Gastrocnemius medialis (tissue), 4 donors: ENCODE measurements around the gene NUP214. TPM values are rescaled to one million over a fixed set of nuclear protein-coding genes. Genes with fewer than 3 reads are reported as not detected.
"Not testable (repeated sequence)": the region's sequence is repeated elsewhere in the genome, so short reads cannot be mapped to it uniquely, and the experiment has no call there.

Source experiments
- ATAC-seq, 2 donors: fragments of 150-250 bp; one replicate each; pipeline ENCODE4 v1.9.1; 2016
- DNase-seq, 2 donors: peaks; one replicate each; pipeline ENCODE4 v3.0.0-alpha.2; 2019
- H3K27ac ChIP-seq, 4 donors: fragments of 200-600 bp; sonication (generic); 1 replicate in 1 of 4; 2 replicates in 3 of 4; pipeline ENCODE4 v1.5.1; 2016 to 2018; ENCODE audit warnings: mild to moderate bottlenecking in 2 of 4, moderate library complexity in 1 of 4
- H3K27me3 ChIP-seq, 3 donors: fragments of 200-600 bp; sonication (generic) in 2 of 3; 1 replicate in 1 of 3; 2 replicates in 2 of 3; pipeline versions ENCODE4 v1.5.1 to v1.6.0; 2016 to 2019; ENCODE audit warnings: mild to moderate bottlenecking in 1 of 3, moderate library complexity in 1 of 3
- H3K36me3 ChIP-seq, 2 donors: fragments of 200-600 bp; sonication (generic) in 1 of 2; one replicate each; pipeline ENCODE4 v1.5.1; 2017 to 2018
- H3K4me1 ChIP-seq, 2 donors: fragments of 200-600 bp; sonication (generic) in 1 of 2; one replicate each; pipeline ENCODE4 v1.5.1; 2016 to 2017; ENCODE audit warnings: mild to moderate bottlenecking in 2 of 2
- H3K4me3 ChIP-seq, 4 donors: fragments of 200-600 bp; sonication (generic) in 3 of 4; 1 replicate in 1 of 4; 2 replicates in 3 of 4; pipeline ENCODE4 v1.5.1; 2016 to 2019; ENCODE audit warnings: mild to moderate bottlenecking in 2 of 4
- H3K9me3 ChIP-seq, 3 donors: fragments of 200-600 bp; sonication (generic) in 2 of 3; 1 replicate in 1 of 3; 2 replicates in 2 of 3; pipeline ENCODE4 v1.5.1; 2016 to 2019
- POLR2A ChIP-seq, 2 donors: fragments of 450-650 bp; IDR thresholded peaks; one replicate each; pipeline ENCODE4 v1.6.1; 2017; ENCODE audit warnings: antibody characterized with exemption in 2 of 2, mild to moderate bottlenecking in 2 of 2, moderate library complexity in 2 of 2
- in situ Hi-C, 4 donors: fragments of 200-750 bp; cut with MboI; loops; one replicate each; pipeline versions ENCODE4 v1.15.0 to v1.8.0; 2017; ENCODE audit warnings: low sequenced_read_pairs in 4 of 4
- intact Hi-C: fragments of 100-400 bp; cut with DNase I; formaldehyde crosslinking; loops from one replicate; pipeline ENCODE4 v1.15.1; 2023; ENCODE audit warnings: low total_unique reads
- total RNA-seq, 4 donors: library from RNA; depleted of rRNA; stranded (reverse); fragments of >200 nt; gene quantifications; one replicate each; pipeline versions ENCODE4 v1.1.0 to v1.2.3, GENCODE V29; 2016
- TF ChIP-seq, protein P1 (sequence below), 5 experiments: fragments of 450-650 bp in 3 of 5; fragments of 200-600 bp in 2 of 5; sonication (generic) in 2 of 5; IDR thresholded peaks in 4 of 5; conservative IDR thresholded peaks in 1 of 5; 1 replicate in 4 of 5; 2 replicates in 1 of 5; pipeline ENCODE4 v1.5.1; 2016 to 2019; ENCODE audit warnings: antibody characterized with exemption in 5 of 5, mild to moderate bottlenecking in 3 of 5, moderate library complexity in 3 of 5

Gene NUP214
- total RNA-seq, 4 donors from 2014 or later, result 24.2 to 47.5 (median 29.9) TPM

GRCh38 chr9:131259432-131259898 lies 134.1 kb downstream of the NUP214 start:
- H3K36me3 ChIP-seq, result peaks cover 0 to 19% of the 10 kb centered on the region in 2 donors
- H3K27me3 ChIP-seq, result no peaks in the 10 kb centered on the region
- TF ChIP-seq, protein P1, sequence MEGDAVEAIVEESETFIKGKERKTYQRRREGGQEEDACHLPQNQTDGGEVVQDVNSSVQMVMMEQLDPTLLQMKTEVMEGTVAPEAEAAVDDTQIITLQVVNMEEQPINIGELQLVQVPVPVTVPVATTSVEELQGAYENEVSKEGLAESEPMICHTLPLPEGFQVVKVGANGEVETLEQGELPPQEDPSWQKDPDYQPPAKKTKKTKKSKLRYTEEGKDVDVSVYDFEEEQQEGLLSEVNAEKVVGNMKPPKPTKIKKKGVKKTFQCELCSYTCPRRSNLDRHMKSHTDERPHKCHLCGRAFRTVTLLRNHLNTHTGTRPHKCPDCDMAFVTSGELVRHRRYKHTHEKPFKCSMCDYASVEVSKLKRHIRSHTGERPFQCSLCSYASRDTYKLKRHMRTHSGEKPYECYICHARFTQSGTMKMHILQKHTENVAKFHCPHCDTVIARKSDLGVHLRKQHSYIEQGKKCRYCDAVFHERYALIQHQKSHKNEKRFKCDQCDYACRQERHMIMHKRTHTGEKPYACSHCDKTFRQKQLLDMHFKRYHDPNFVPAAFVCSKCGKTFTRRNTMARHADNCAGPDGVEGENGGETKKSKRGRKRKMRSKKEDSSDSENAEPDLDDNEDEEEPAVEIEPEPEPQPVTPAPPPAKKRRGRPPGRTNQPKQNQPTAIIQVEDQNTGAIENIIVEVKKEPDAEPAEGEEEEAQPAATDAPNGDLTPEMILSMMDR (IDR thresholded peaks at IDR 0.05 in 4 of 5, conservative IDR thresholded peaks at IDR 0.05 in 1 of 5), result no peak
- no peak for TF ChIP-seq POLR2A (IDR thresholded peaks at IDR 0.05)
- intact Hi-C loops, result no loop called here
- in situ Hi-C loops, result no loop called here
- peak overlapping the region in 1 of 4 donors; percentile 3 for H3K27ac ChIP-seq
- ATAC-seq (no peak), DNase-seq (no peak)
- no peak overlapping the region for H3K4me3 ChIP-seq
- H3K4me1 ChIP-seq, result peaks cover 35 to 39% of the 10 kb centered on the region in 2 donors
- H3K9me3 ChIP-seq, result no peaks in the 10 kb centered on the region

GRCh38 chr9:131259916-131260597 lies 134.7 kb downstream of the NUP214 start:
- H3K4me1 ChIP-seq, result peaks cover 29 to 37% of the 10 kb centered on the region in 2 donors
- ATAC-seq, result no peak
- TF ChIP-seq POLR2A (IDR thresholded peaks at IDR 0.05), result no peak
- TF ChIP-seq, protein P1 (IDR thresholded peaks at IDR 0.05 in 4 of 5, conservative IDR thresholded peaks at IDR 0.05 in 1 of 5), result no peak
- in situ Hi-C loops, result no loop called here
- no peaks in the 10 kb centered on the region for H3K27me3 ChIP-seq
- DNase-seq, result no peak
- peak overlapping the region in 2 of 4 donors; percentile 11 to 18 for H3K27ac ChIP-seq
- H3K4me3 ChIP-seq, result no peak overlapping the region
- peaks cover 0 to 19% of the 10 kb centered on the region in 2 donors for H3K36me3 ChIP-seq
- intact Hi-C loops, result no loop called here
- H3K9me3 ChIP-seq, result no peaks in the 10 kb centered on the region

DNA sequence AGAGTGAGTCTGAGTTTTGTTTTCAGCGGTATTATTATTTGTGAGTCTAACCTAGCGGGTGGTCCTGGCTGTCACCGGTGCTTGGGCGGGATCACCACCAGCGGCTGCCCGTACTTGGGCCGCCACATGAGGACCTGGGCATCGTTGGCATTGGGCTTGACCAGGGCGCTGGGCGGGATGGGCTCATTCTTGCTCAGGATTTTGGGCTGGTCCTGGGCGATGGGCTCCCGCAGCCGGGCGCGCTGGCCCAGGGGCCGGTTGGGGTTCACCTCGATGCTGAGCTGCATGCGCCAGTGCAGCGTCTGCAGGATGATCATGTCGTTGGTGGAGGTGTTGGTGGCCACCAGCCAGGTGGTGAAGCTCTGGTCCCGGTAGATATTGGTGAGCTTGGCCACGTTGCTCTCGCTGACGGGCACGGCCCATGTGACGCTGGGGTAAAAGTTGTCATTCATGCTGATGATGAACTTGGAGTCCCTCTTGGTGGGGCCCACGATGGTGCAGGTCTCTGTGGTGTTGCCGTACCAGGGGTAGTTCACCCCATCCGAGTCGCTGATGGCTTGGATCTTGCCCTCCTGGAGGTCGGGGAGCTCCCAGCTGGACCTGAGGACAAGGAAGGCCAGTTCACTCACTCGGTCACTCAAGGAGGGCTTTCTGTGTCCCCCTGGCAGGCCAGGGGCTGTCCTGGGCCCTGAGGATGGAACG lies 135.5 kb downstream of the NUP214 start:
- in situ Hi-C loops, result no loop called here
- intact Hi-C loops, result no loop called here
- DNase-seq (no peak), ATAC-seq (no peak)
- Histone ChIP-seq H3K27ac (no peak overlapping the region), H3K9me3 (no peaks in the 10 kb centered on the region), H3K36me3 (peaks cover 0 to 19% of the 10 kb centered on the region in 2 donors), H3K27me3 (no peaks in the 10 kb centered on the region), H3K4me3 (no peak overlapping the region), H3K4me1 (peaks cover 26 to 32% of the 10 kb centered on the region in 2 donors)
- TF ChIP-seq, protein P1 (IDR thresholded peaks at IDR 0.05 in 4 of 5, conservative IDR thresholded peaks at IDR 0.05 in 1 of 5), result no peak
- TF ChIP-seq POLR2A (IDR thresholded peaks at IDR 0.05), result no peak

- ATAC-seq (no peak), DNase-seq (no peak)
- H3K36me3 ChIP-seq, result peaks cover 0 to 19% of the 10 kb centered on the region in 2 donors
- no peak for TF ChIP-seq POLR2A (IDR thresholded peaks at IDR 0.05)
- TF ChIP-seq, protein P1 (IDR thresholded peaks at IDR 0.05 in 4 of 5, conservative IDR thresholded peaks at IDR 0.05 in 1 of 5), result no peak
- intact Hi-C loops, result no loop called here
- H3K9me3 ChIP-seq, result no peaks in the 10 kb centered on the region
- in situ Hi-C loops, result no loop called here
- no peak overlapping the region for H3K4me3 ChIP-seq
- peaks cover 30 to 32% of the 10 kb centered on the region in 2 donors for H3K4me1 ChIP-seq
- H3K27me3 ChIP-seq, result no peaks in the 10 kb centered on the region
- peak overlapping the region in 3 of 4 donors; percentile 33 to 97 (median 94) for H3K27ac ChIP-seq
Observed at GRCh38 chr9:131262327-131263032, 137.1 kb downstream of the NUP214 start.

- H3K27me3 ChIP-seq, H3K4me3 ChIP-seq, in situ Hi-C loops, intact Hi-C loops, ATAC-seq, DNase-seq, H3K9me3 ChIP-seq: not testable (repeated sequence)
- Histone ChIP-seq H3K4me1 (peaks cover 32 to 34% of the 10 kb centered on the region in 2 donors), H3K36me3 (peaks cover 0 to 19% of the 10 kb centered on the region in 2 donors), H3K27ac (peak overlapping the region in 3 of 4 donors; percentile 33 to 97 (median 94))
Observed at GRCh38 chr9:131263033-131263343, 137.6 kb downstream of the NUP214 start.
